ENCODE measurements around the gene SCUBE1. TPM values are rescaled to one million over a fixed set of nuclear protein-coding genes. Genes with fewer than 3 reads are reported as not detected.
A peak's percentile ranks its signal among the peaks of the same experiment; 100 is the strongest.

The SCUBE1 gene
- polyA plus RNA-seq, 3 donors = 4.4 to 11.1 (median 7.9) TPM

DNA sequence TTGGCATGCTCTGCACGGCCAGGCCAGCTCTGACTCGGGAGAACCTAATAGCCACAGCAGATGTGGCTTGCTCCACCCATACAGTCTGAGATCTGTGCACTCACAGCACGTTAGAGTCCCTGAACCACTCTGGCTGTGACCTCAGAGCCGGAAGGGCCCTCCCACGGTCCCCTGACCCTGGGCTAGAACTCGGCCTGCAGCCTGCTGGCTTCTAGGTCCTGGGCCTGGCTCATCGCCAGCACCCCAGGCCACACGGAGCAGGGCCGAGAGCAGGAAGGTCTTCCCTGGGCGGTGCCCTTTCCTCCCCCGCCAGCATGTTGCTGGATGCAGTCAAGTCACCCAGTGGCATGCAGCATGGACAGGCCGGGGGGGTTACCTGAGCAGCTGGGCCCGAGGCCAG, 120.9 kb downstream of the SCUBE1 start:
- DNase-seq = no peak

DNA sequence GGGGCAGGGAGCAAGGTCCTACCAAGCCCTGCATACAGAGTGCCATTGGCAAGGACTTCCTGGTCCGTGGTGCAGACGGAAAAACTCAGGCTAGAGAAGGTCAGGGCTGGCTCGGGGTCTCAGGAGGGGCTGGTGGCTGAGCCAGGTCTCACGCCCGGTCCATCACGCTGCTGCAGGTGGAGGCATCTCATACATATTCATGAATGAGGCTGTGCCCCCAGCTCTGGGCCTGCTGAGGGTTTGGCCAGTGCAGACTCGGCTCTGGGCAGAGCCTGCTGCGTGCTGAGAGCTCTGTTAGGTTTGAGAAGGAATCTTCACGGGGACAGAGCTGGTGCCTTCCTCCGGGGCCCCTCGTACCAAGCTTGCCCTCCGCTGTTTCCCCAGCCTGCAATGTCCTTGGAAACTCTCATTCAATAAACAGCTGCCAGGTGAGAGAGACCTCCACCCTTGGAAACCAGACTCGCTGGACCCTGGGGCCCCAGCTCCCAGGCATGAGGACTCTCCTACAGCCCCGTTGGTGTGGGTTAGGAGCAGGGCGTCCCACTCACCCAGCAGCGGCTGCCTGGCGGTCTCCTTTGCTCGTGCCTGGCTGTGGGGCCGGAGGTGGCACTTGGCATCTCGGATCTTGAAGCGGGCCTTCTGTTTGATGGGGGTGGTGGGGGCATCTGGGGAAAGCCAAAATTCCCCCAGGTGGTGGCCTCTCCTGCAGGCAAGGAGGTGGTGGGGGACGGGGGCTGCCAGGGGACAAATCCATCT, 122.4 kb downstream of the SCUBE1 start:
- DNase-seq = no peak

DNA sequence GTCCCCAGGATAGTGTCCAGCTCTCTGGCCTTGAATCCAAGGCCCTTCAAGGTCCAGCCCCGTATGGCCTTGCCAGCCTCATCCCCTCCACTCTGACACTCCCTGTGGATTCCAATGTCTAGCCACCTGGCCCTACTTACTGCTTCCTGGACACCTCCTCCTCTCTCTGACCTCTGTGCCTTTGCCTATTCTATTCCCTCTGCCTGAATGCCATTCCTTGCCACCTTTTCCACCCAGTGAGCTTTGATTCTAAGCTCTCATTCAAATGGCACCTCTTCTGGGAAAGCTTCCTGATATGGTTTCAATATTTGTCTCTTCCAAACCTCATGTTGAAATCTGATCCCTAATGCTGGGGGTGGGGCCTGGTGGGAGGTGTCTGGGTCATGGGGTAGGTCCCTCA, 124.4 kb downstream of the SCUBE1 start:
- DNase-seq = no peak

DNA sequence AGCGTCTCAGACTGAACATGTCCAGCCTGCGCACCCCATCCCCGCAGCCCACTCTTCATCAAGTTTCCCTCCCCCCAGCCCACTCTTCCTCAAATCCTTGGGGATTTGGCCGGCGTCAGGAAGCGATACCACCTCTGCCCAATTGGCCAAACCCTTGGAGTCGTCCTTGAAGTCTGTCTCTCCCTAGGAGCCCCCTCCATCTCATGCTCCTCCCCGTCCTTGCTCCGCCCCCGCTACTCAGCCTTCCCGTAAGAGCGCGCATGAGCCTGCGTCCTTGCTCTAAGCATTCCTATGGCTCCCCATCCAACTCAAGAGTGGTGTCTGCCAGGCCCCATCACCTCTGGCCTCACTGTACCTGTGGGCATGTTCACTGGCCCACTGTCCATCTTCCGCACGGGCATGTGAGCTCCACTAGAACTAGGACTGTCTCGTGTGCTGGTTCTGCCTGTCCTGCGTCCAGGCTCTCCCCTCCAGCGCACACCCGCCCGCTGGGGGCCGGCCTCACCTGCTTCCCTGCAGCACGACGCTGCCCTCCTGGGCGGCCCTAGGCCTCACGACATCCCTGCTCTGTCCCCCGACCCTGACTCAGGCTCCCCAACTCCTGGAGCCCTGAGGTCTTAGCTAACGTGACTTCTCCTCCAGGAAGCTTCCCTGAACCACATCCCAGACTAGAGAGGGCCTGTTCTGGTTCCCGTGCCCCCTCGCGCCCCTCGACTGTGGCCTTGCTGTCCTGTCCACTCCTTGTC, 125.7 kb downstream of the SCUBE1 start:
- DNase-seq = no peak

DNA sequence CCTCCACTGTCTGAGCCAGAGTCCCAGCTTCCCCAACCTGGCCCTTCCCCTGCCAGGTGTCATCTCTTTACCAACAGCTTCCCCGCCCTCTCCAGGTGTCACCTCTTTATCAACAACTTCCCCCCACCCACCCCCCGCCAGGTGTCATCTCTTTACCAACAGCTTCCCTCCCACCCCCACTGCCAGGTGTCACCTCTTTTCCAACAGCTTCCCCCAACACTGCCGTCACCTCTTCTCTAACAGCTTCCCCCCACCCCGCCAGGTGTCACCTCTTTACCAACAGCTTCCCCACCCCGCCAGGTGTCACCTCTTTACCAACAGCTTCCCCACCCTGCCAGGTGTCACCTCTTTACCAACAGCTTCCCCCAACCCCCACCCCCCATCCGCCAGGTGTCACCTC, 126.4 kb downstream of the SCUBE1 start:
- DNase-seq = no peak

DNA sequence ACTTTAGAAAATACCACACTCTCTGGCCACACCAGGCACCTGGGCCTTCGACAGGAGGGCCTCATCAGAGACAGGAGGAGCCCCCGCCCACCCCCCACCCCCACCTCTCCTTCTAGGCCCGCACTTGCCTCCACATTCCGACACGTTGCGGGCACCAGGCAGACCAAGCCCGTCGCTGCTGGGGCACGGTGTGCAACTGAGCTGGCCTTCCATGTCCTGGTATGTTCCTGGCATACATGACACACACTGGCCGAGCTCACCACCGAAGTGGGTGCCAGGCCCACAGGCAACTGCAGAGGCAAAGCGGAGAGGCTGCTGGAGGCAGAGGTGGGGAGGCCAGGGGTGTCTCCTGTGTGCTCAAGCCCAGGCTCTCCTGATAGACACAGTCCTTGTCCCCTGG, 129.2 kb downstream of the SCUBE1 start:
- DNase-seq = no peak

DNA sequence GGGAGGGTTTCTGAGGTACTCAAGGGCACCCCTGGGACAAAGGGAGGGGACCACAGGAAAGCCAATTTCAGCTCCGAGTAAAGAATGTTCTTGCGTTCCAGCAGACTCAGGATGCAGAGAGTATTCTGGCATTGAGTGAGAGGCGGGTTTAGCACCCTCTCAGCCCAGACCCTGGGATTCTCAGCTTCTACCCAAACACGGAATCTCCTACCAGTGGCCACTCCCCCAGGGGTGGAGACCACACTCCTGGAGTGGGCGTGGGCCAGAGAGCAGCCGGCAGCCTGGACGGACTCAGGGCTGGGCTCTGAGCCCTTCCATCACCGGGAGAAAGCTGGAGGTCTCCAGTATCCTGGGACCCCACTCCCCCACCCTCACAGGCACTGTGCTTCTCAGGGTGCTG, 130.1 kb downstream of the SCUBE1 start:
- DNase-seq = no peak

DNA sequence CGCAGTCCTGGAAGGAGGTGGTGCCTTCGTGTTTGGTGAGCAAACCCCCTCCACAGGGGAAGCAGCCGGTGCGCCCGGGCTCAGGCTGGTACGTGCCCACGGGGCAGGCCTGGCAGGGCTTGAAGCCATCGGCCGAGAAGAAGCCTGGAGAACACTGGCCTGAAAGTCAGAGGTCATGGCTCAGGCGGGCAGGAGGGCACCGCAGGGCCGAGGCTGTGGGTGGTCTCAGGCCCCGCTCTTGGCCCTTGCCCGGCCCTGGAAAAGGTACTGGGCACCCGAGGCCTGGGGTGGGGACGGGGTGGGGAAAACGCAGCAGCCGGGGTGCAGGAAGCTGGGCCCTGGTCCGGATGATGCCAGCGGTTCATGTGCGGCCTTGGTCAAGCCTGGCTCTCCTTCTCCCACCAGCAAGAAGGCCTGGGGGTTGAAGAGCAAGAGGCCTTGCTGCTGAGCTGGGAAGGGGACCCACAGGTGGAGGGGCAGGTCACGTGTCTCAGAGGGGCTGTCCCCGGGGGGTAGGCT, 130.7 kb downstream of the SCUBE1 start:
- DNase-seq = no peak

DNA sequence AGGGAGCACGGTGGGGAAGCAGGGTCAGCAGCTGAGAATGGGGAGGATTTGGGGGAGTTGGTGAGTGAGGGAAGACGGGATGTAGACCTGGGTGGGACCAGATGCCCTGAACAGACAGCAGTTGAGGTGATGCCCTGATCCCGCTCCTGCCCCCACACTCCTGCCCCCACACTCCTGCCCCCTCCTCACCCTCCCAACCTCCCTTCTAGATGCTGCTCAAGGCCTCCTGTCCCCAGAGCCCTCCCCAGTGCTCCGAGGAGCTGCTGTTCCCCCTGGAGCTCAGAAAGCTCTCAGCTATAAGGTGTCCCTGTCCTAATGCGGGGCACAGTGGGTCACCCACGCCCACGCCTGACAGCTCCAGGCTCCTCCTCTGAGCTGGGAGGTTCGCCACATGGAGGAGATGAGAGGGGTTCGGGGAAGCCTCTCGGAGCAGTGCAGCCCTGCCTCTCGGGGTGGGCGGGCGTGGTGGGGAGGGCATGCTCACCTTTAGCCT, 131.2 kb downstream of the SCUBE1 start:
- no peak for DNase-seq

DNA sequence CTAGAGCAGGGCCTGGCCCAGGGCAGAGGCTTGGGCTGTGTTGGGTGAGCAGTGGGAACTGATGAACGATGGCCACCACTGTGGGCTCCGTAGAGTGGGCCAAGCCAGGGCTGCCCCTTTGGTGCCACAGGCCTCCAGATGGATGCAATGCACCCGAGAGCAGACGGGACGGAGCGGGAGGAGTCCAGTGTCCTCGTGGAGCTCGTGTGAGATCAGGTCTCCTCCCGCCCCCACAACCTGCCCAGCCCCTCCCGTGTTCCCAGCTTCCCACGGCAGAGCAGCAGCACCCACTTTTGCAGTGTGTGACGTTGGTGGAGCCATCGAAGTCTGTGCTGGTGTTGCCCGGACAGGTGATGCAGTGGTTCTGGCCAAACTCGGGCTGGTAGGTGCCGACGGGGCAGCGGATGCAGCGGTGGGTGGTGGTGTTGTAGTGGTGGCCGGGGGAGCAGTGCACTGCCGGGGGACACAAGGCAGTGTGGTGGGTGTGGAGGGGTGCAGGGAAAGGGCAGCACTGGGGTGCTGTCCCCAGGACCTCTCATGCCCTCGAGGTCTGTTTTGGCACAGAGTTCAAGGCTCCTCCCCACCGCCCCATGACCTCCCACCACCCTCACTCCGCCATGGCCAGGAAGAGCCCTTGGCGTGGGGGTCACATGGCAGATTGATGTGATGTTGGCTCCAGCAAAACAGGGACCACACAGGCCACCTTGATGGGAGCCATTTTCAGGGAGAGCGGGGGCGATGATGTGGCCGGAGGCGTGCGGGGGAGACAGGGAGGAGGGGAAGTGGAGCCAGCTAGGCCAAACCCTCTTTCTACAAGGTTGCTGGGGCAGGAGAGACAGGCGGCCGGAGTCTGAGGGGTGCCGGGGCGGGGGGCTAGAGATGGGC, 132.3 kb downstream of the SCUBE1 start:
- DNase-seq = no peak

DNA sequence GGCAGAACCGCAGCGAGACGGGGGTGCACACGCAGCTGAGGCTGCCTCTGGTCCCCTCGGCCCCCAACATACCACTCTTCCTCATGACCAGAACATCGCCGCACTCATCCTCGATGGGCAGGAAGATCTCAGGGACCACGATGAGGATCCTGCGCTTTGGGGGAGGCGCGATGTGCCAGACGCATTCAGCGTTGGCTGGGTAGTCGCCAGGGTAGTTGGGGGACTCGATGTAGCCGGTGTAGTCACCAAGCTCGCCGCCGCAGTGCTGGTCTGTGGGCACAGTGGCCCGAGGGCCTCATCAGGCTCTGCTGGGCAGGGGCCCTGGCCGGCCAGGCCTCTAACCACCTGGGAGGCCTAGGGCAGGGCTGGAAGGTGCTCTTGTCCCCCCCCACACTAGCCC, 133.2 kb downstream of the SCUBE1 start:
- DNase-seq = no peak

DNA sequence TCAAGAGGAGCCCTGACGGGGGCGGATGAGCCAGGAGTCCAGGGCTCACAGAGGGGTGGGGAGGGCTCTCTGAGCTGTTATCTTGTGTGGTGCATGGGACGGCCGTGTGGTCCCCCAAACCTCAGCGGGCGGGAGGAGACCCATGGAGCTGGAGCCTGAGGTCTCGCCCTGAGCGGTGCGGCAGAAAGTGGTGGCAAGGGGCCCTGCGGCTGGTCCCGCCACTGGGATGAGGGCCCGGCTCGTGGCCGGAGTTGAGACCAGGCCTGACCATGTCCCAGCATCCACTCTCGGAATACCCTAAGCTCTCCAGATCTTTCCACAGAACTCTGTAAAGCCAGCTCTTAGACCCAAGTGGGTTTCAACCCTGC, 133.7 kb downstream of the SCUBE1 start:
- no peak for DNase-seq

DNA sequence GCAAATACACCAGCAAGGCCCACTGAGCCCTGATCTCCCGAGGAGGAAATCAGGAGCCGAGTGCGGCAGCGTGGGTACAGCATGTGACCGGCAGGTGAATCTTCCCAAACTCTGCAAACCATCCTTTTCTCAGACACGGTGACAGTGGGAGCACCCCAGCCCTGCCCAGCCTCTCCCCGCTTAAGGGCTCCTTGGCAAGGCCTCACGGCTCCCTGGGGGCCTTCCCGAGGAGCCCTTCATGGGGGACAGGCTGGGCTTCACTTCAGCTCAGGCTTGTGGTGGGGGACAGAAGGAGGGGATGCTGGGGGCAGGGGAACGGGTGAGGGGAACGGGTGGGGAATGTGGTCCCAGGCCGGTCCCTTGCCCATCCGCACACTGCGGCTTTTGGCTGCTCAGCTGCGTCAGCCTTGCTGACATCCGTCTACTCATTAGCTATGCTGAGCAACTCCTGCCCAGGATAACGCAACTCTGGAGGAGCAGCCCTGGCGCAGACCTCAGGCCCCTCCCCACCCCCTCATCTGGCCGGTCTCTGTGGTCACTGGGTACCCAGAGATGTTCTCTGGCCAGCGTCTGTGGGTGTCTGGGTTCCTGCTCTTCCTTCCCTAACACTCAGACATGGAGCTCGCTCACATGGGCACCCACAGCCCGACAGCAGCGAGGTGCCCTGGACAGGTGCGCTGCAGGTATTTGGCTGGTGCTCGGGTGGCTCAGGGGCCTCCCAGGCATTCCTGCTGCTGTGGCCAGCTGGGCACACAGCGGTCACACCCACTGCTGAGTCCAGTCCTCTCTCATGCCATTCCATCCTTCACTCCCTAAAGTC, 134.3 kb downstream of the SCUBE1 start:
- no peak for DNase-seq

DNA sequence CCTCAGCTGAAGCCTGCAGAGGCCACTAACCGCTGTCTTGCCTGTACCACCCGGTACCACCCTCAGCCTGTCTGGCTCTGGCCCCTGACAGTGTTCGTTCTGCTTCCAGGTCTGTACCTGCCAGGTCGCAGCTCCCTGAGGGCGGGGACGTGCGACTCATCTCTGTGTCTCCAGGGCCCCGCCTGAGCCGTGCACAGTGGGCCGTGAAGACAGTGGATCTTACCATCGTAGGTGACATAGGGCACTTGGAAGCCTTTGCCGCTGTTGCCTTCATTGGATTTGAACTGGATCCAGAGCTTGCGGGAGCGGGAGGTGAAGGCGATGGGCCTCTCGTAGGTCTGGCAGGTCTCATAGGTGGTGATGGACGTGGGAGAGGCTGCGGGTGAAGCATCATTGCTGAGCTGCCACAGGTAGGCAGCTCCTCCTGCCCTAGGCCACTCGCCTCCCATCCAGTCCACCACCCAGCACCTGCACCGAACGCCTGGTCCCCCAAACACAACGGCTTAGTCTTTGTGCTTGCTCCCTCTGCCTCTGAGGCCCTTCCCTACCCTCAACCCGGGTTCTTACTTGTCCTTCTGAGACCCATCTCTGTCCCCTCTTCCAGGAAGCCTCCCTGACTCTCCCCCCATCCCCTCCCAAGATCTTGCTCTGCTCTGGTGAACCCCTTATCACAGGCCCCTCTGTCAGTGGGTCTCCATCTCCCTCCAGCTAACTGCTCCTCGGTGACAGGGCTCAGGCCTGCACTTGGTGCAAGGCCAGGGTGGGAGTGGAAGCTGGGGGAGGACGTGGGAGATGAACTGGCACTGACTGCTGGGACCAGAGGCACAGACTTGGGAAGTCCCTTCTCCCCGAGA, 135.1 kb downstream of the SCUBE1 start:
- no peak for DNase-seq

DNA sequence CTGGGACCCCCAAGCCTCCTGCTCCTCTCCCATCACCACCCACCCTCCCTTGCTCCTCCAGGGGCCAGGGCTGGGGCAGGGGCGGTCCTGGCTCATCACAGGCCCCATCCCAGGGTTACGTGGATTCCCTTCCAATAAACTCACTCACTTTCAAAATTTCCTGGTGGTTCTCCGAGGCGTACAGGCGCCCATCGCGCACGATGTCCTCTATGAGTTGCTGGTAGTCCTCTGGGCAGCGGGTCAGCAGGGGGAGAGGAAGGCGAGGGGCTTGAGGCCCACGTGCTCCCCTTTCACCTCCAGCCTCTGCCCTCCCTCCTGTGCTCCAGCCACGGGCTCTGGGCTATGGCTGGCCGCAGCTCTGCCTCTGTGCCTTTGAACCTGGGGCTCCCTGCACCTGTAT, 135.8 kb downstream of the SCUBE1 start:
- DNase-seq = no peak

DNA sequence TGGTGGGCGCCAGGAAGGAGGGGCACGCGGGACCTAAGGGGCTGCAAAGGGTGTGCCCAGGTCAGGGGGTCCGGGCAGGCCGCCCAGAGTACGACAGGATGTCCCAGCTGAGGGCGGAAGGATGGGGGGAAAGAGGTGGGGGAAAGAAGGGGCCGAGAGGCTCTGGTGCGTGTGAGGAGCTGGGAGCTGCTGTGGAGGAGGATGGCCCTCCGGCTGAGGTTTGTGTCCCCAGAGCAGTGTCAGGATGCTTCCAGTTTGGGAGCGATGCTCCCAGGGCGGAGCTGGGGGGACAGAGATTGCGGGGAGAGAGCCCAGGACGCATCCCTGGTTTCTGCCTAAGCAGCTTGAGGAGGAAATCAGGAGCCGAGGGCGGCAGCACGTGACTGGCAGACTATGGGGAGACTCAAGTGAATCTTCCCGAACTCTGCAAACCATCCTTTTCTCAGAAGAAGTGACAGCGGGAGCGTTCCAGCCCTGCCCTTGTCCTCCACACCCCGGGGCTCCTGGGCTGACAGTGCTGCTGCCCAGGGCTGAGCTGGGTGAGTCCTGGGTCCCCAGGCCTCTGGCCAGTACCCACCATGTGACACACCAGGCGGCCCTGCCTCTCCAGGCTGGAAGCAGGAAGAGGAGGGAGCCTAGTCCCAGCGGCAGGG, 136.5 kb downstream of the SCUBE1 start:
- DNase-seq = no peak

DNA sequence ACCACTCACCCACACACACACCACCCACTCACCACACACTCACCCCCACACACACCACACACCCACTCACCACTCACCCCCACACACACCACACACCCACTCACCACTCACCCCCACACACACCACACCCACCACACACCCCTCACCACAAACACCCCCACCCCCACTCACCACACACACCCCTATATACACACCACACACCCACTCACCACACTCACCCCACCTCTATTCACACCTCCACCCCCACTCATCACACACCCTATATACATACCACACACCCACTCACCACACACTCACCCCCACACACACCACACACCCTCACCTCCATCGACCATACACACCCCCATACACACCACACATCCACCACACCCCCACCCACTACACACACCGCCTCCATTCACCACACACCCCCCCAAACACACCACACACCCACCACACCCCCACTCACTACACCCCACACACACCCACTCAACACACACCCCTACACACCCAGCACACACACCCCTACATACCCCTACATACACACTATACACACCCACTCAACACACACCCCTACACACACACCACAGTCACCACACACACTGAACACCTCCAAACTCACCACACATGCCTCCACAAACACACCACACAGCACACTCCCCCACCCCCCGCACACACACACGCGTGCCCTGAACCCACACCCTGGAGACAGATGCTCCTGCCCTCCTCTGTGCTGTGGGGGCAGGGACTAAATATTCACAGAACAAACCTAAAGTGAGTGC, 137.2 kb downstream of the SCUBE1 start:
- DNase-seq = no peak

DNA sequence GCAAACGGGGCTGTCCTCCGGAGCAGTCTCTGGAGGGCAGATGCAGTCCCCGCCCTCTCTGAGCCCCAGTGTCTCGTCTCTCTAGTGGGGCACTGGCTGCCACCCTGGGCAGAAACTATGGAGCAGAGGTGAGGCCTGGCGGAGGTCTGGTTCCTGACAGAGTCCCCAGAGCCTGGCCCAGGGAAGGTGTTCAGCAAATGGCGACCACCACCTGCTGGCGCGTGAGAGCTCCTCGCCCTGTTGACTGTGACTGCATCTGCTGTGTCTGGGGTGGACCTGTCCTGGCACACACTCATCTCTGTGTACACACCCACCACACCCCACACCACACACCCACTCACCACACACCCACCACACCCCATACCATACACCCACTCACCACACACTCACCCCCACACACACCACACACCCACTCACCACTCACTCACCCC, 137.9 kb downstream of the SCUBE1 start:
- DNase-seq = no peak

DNA sequence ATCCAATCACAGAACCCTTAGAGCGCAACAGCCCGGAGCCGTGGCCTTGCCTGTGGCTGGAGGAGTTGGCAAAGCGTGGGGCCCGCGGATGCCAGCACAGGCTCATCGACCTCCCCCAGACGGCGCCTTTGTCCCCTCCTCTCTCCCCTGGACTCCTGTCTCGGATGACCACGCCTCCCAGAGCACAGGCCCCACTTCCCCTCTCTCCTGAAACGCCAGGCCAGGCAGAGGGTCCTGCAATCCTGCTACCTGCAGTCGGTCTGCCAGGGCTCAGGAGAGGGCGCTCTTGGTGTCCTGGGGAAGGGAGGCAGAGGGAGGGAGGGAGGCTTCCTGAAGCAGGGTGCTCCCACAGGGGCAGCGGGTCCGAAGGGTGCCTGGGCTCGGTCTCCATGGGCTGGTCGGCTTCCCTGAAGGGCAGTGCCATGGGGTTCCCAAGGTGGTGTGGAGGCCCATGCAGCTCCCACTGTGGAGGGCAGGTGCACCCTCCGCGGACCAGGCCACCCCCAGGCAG, 139.6 kb downstream of the SCUBE1 start:
- peak; percentile 80 for DNase-seq
